HG02798 (cell line): Measurements from ENCODE around the gene SLMAP.

Source experiments
- ATAC-seq: cut with Tn5 transposase; IDR thresholded peaks from one replicate; pipeline ENCODE4 v1.9.1; 2021; ENCODE audit warnings: mild to moderate bottlenecking; ENCODE audit not compliant: unreplicated experiment, poor library complexity

SLMAP gene, protein sequence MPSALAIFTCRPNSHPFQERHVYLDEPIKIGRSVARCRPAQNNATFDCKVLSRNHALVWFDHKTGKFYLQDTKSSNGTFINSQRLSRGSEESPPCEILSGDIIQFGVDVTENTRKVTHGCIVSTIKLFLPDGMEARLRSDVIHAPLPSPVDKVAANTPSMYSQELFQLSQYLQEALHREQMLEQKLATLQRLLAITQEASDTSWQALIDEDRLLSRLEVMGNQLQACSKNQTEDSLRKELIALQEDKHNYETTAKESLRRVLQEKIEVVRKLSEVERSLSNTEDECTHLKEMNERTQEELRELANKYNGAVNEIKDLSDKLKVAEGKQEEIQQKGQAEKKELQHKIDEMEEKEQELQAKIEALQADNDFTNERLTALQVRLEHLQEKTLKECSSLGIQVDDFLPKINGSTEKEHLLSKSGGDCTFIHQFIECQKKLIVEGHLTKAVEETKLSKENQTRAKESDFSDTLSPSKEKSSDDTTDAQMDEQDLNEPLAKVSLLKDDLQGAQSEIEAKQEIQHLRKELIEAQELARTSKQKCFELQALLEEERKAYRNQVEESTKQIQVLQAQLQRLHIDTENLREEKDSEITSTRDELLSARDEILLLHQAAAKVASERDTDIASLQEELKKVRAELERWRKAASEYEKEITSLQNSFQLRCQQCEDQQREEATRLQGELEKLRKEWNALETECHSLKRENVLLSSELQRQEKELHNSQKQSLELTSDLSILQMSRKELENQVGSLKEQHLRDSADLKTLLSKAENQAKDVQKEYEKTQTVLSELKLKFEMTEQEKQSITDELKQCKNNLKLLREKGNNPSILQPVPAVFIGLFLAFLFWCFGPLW

DNA sequence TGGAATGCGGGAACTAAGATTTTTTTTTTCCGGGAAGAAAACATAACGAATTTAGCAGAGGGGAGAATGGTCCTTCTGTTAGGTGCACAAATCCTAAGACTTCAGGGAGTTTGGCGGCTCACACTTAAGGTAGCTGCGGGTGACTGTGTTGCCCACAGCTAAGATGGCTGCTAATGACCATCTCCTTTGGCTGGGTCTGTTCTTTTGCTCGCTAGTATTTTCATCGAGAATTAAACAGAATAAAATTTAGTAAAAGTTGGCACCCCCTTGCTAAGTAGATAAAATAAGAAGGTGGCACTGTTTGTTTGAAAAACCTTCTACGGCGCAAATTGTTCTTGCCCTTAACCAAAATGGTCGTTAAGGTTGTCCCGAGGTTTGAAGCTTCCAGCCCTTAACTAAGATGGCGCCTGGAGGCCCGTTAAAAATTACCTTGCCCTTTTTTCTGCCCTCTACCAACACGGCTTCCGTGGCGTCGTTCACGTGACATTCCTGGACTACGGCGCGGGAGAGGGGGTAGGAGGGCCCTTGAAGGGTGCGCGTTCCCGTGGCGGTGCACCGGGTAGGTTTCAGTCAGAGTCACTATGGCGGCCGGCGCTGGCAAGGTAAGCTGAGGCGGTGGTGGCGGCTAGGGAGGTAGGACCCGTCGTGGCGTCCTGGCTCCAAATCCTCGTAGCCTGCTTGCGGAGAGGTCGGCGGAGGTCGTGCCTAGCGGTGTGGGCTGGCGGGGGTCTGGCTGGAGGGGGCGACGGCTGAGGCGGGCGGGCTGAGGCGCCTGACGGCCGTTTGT lies at the start of gene SLMAP:
Gene SLMAP (plus strand): TSS at position 569 of the 787 bp plus-strand sequence. CDS start 1,343 bp downstream, outside the sequence.
- peak; percentile 95 for ATAC-seq

DNA sequence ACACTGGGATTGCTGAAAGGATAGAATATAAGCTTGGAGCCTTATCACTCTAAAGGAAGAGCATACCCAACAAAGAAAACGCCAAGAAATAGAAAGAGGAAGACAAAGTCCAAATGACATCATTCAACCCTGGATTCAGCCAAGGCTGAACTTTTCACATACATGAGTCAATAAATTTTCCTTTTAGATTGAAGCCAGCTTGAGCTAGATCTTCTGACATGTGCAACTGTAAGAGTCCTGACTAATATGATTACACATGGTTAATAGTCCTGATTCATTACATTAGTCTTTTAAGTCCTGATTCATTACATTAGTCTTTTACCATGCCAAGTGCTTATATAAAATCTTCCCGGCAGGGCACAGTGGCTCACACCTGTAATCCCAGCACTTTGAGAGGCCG lies 49.6 kb upstream of the SLMAP start:
- ATAC-seq = no peak

DNA sequence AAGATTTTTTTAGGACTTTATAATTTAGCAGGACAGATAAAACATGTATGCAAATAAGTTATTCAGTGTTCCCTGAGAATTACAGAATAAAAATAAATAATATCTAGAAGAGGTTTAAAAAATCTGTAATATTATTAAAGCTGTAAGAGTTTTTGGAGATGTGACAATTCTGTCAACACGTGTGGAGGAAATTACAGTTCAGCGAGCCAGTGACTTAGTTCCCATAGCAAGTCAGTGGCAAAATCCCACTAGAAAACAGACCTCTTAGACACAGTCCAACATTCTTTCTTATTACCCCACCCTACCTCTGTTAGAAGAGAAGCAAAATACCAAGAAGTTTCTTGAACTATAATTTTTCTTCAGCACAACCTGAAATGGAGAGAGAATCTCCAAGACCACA lies 47.1 kb upstream of the SLMAP start:
- ATAC-seq = no peak

DNA sequence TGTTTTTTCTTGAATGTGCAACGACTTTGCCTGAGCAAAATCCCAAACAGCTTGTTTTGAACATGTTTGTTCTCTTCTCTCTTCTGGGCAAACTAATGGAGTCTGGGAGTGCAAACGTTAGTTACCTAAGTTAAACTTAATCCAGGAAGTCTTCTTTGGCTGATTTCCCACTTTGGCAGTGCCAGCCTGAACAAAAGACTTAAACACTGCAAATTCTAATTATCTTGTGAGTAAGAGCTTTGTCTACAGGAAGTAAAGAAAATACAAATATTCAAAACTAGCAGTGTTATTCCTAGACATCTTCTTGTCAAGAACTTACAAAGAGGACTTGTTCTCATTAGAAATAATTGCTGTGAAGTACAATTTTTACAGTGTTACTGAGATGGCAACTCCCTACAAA lies 46.5 kb upstream of the SLMAP start:
- no peak for ATAC-seq

DNA sequence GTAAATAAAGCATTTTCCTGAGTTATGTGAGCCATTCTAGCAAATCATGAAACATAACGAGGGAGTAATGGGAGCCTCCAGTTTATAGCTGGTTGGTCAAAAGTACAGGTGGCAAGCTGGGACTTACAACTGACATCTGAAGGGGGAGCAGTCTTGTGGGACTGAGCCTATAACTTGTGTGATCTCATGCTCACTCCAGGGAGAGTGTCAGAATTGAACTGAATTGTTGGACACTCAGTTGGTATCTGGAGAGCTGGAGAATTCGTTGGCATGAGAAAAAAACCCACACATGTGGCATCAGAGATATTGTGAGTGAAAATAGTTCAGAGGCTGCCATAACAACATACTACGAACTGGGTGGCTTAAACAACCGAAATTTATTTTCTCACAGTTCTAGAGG lies 40.4 kb upstream of the SLMAP start:
- no peak for ATAC-seq

DNA sequence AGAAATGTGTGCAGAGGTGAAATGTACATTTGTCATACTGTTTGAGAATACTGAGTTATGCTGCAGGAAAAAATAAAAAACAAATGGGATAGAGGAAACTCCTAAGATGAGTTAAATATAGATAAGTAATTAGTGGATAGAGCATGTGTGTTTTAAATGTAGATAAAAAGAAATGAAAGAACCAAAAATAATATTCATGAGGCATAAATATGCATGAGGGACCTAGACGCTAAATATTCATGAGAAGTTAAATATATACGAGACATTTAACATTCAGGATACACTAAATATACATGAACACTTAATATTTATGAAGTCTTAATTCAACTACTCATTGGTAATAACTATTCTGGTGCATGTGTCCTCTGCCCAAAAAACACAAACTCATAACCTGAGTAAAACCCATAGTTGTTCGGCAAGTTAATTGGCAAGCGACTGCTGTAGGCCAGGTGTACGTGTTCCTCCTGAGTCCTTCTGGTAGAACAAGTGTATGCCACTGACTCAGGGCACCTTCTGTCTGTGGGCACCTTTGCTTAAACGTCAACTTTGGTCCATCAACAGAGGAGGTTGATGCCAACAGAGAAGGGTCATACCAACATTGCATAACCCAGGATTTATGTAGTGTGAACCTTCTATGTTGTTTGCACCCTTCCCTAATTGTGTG lies 38.8 kb upstream of the SLMAP start:
- ATAC-seq = no peak

DNA sequence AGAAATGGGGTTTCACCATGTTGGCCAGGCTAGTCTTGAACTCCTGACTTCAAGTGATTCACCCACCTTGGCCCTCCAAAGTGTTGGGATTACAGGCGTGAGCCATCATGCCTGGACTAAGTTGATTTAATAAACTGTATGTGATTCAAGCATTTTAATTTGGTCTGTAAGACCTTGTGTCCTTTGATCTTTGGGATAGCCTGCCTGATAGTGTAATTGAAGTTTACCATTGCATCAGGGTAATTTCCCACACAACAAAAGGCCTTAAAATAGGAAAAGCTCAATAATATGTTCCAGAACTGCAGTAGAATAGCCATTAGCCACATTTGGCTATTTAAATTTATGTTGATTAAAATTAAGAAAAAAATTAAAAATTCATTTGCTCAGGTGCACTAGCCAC lies 38.0 kb upstream of the SLMAP start:
- ATAC-seq = no peak

DNA sequence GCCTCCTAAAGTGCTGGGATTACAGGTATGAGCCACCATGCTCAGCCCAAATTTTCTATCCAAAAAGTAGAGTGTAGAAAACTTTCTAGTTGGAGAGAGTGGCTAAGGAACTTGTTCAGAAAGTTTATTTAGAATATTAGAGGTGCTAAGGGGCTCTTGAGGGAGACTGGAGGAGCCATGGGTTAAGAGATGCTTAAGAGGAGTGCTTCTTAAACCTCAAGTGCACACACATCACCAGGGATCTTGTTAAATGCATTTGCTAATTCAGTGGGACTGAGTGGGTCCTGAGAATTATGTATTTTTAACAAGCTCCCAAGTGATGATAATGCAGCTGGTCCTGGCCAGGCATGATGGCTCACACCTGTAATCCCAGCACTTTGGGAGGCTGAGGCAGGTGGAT lies 29.7 kb upstream of the SLMAP start:
- ATAC-seq = no peak

DNA sequence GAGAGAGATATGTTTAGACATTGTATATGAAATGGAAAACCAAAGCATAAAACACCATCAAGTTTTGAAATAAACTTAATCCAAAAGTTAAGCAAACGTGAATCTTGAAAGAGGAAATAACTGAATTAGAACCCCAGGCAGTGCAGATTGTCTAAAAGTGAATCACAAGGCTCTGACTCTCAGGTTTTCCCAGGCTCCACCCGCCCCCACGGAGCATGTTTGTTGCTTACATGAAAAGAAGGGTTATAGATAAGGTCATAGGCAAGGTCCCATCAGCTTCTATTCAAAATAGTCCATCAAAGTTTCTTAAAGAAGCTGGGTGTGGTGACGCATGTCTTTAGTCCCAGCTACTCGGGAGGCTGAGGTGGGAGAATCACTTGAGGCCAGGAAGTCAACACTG lies 29.0 kb upstream of the SLMAP start:
- ATAC-seq = no peak

DNA sequence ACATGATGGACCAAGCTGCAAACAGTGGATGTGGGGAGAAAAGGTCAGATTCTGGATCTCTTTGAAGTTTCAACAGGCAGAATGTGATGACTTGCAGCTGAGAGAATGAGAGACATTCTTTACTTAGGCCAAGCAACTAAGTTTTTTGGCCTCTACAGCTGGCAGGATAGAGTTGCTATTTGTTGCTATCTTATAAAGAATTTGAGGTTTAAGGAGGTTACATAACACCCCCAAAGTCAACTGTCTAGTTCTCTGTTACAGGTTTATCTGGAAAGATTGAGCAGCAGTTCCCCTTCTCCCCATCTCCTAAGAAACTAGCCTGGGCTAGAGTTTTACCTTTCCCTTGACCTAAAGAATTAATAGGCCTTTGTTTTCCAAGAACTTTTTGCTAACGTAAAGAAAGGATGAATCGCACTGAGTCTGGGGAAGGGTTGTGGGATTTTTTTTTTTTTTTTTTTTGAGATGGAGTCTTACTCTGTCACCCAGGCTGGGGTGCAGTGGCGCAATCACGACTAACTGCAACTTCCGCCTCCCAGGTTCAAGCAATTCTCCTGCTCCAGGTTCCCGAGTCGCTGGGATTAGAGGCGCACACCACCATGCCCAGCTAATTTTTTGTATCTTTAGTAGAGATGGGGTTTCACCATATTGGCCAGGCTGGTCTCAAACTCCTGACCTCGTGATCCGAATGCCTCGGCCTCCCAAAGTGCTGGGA lies 26.6 kb upstream of the SLMAP start:
- ATAC-seq = no peak

DNA sequence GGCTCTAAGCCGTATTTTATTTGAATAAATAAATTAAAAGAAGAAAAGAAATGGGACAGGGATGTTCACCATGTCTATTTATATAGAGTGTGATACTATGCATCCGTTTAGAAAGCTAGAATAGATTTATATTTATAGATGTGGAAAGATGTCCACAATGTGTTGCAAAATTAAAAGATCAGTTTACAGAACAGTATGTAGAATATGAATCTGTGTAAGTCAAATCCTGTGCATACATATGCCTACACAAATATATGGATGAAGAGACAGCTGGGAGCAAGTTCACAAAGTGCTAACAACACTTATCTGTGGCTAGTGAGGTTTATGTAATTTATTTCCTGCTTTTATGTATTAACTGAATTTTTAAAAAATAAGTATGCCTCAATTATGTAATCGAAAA lies 25.4 kb upstream of the SLMAP start:
- no peak for ATAC-seq

DNA sequence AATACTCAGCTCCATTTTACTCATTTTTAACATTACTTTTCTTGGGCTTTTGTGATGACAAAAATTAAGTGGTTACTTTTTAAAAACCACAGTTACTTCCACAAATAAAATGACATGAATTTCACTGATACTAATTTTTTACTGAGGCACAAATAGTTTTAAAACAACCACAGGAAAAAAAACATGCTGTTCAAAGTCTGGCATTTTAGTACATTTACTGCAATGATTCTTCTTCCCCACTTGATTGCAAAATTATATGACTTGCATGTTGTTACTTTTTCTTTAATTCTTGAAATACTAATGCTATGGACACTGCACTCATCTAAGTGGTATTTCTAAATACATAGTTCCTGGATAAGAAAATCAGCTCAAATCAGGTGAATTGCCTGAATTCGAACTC lies 24.8 kb upstream of the SLMAP start:
- ATAC-seq = no peak

DNA sequence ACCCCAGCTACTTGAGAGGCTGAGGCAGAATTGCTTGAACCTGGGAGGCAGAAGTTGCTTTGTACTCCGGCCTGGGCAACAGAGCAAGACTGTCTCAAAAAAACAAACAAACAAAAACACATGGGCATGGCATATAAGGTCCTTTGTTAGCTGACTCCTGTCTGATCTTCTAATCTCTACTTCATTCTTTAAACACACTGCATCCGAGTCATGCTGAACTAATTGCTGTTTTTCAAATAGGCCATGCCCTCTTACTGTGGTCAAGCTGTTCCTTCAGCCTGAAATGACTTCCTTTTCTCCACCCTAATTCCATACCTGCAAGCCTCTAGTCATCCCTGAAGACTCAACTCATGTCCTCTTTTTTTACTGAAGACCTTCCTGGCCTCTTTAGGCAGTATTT lies 22.3 kb upstream of the SLMAP start:
- ATAC-seq = no peak

DNA sequence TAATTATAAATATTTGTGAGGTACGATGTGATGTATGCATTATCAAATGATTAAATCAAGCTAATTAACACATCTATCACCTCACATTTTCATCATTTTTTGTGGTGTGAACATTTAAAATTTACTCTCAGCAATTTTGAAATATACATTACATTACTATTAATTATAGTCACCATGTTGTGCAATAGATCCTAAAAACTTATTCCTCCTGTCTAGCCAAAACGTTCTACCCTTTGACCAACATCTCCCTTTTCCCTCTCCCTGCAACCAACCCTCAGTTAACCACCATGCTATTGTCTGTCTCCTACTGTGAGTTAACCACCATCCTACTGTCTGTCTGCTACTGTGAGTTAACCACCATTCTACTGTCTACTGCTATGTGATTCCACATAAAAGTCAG lies 20.7 kb upstream of the SLMAP start:
- no peak for ATAC-seq

DNA sequence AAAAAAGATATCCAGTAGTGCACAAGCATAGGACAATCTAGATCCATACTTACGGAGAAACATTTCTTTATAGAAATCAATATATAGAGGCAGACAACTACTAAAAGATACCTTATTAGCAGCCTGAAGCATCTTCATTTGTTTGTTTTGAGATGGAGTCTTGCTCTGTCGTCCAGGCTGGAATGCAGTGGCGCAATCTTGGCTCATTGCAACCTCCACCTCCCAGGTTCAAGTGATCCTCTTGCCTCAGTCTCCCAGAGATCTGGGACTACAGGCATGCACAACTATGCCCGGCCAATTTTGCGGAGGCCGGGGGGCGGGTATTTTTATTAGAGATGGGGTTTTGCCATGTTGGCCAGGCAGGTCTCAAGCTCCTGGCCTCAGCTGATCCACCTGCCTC lies 18.3 kb upstream of the SLMAP start:
- ATAC-seq = no peak

DNA sequence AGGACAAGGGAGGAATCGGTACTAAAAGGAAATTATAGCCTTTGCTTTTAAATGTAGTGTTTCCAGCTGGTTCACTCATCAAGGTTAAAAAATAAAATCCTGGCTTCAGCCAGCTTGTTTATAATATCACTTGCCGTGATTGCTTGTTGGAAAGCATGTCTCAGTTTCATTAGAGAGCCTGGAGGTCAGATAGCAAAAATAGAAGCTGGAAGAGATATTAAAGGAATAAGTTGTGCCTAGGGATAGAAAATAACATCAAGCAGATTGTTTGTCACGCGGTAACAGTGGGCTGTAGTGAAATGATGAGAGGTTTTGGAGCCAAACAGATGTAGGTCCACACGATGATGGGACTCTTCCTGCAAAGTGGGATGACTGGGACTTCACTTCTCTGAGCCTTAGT lies 17.7 kb upstream of the SLMAP start:
- no peak for ATAC-seq

DNA sequence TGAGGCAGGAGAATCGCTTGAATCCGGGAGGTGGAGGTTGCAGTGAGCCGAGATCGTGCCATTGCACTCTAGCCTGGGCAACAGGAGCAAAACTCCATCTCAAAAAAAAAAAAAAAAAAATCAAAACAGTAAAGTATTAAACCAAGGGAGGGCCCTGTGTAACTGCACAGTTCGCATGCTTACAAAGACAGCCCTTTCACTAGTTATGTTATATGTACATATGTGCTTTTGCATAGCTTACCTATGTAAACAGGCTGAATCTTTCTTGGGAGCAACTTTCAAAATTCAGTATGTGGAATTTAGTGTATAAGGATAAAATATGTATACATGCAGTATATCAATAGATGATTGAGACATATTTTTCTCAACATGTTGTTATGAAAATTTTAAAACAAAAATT lies 16.1 kb upstream of the SLMAP start:
- no peak for ATAC-seq

DNA sequence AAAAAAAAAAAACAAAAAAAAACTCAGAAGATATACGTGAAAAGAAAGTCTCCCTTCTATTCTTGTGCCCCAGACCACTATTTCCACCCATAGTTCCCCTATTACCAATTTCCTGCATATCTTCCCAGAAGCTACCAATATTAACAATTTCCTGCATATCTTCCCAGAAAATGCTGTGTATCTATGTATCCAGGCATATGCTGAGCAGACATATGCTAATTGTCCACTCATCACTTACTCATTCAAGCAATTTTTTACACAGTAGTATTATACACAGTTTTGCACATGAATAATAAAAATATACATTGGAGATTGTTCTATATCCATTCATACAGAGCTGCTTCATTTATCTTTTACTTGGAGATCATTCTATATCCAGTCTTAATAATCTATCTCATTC lies 12.6 kb upstream of the SLMAP start:
- ATAC-seq = no peak

DNA sequence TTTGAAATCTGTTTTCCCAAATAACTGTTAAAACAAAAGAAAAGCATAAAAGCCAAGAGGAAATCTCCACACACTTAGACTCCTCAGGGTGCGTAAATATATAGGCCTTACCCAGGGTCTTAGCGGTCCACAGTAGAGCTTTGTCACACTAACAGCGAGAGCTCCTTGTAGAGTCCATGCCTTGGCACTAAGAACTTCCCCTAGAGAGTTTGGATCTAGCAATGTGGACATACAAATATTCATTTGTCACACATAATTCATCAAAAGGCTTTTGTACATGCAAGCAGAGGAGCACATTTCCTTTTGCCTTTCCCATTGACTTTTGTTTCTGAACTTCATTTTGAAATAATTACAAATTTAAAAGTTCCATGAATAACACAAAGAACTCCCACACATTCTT lies 11.0 kb upstream of the SLMAP start:
- ATAC-seq = no peak
